Immature natural killer cell (primary cell): ENCODE data around the gene SP110. TPM values are rescaled to one million over a fixed set of nuclear protein-coding genes. Genes with fewer than 3 reads are reported as not detected.

Source experiments
- DNase-seq, 3 donors: peaks; one replicate each; pipeline ENCODE4 v3.0.0; 2022; ENCODE audit warnings: mixed read lengths in 1 of 3
- H3K27ac Mint-ChIP-seq, 6 donors: one replicate each; pipeline ENCODE4 v1.8.0; 2020; ENCODE audit warnings: mixed read lengths in 6 of 6, mild to moderate bottlenecking in 5 of 6, inconsistent platforms in 4 of 6, moderate library complexity in 3 of 6
- H3K27me3 Mint-ChIP-seq, 3 donors: one replicate each; pipeline ENCODE4 v1.8.0; 2020 to 2021; ENCODE audit warnings: low read depth in 3 of 3, mild to moderate bottlenecking in 3 of 3, mixed read lengths in 3 of 3, moderate library complexity in 3 of 3, inconsistent platforms in 1 of 3
- H3K36me3 Mint-ChIP-seq, 3 donors: one replicate each; pipeline ENCODE4 v1.8.0; 2020; ENCODE audit warnings: mixed read lengths in 3 of 3, inconsistent platforms in 2 of 3, mild to moderate bottlenecking in 2 of 3
- H3K4me1 Mint-ChIP-seq, 2 donors: one replicate each; pipeline ENCODE4 v1.8.0; 2020; ENCODE audit warnings: inconsistent platforms in 2 of 2, mild to moderate bottlenecking in 2 of 2, mixed read lengths in 2 of 2, moderate library complexity in 1 of 2
- H3K4me3 Mint-ChIP-seq, 5 donors: one replicate each; pipeline ENCODE4 v1.8.0; 2020; ENCODE audit warnings: mild to moderate bottlenecking in 5 of 5, mixed read lengths in 5 of 5, inconsistent platforms in 3 of 5, moderate library complexity in 3 of 5
- H3K9me3 Mint-ChIP-seq, 6 donors: one replicate each; pipeline ENCODE4 v1.8.0; 2020; ENCODE audit warnings: mild to moderate bottlenecking in 6 of 6, mixed read lengths in 6 of 6, inconsistent platforms in 4 of 6, moderate library complexity in 3 of 6
- polyA plus RNA-seq, 3 donors: library from polyadenylated mRNA; unstranded; fragments of 300-500 nt; fragmentation: Illumina TruSeq; gene quantifications; one replicate each; pipeline ENCODE4 v1.2.3, GENCODE V29; 2021

SP110 gene
- polyA plus RNA-seq, 3 donors from 2014 or later = 49.0 to 97.9 (median 60.5) TPM

DNA sequence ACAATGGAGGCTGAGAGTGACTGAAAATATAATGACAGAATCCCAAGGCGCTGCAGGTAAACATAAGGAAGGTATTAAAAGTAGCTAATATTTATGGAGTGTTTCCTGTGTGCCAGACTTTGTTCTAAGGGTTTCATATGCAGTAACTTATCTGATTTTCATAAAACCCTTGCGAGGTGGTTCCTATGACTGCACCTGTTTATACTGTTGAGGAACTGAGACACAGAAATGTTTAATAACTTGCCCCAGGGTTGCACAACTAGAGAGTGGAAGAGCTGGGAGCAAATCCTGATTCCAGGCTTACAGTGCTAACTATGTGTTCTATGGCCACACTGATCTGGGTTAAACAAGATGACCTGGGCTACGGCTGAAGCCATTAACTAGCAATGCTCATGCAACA, 2.4 kb downstream of the SP110 start:
- H3K4me1 Mint-ChIP-seq = peaks cover 48 to 62% of the 10 kb centered on the region in 2 donors
- H3K36me3 Mint-ChIP-seq = peaks cover 22 to 41% (median 37%) of the 10 kb centered on the region in 3 donors
- peak overlapping the region; percentile 96 to 99 (median 98) for H3K4me3 Mint-ChIP-seq
- peaks cover 0 to 6% (median 1%) of the 10 kb centered on the region in 3 donors for H3K27me3 Mint-ChIP-seq
- H3K9me3 Mint-ChIP-seq = no peaks in the 10 kb centered on the region
- peak overlapping the region in 3 of 6 donors; percentile 35 to 97 (median 74) for H3K27ac Mint-ChIP-seq
- no peak for DNase-seq

DNA sequence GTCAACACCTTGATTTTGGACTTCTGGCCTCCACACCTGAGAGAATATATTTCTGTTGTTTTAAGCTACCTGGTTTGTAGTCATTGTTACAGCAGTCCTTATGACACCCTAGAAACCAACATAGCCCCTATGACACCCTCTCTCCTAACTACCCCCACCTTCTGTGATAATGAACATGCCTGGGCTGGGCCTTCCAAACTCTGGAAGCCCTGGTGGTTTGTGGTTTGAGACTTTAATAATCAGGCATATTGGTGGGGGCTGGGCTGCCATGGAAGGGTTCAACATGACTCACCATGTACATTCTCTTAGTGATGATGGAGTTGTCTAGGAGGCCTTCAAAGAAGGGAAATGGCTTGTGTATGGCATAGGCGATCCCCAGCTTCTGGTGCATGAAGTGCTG, 3.3 kb downstream of the SP110 start:
- peaks cover 28 to 48% (median 42%) of the 10 kb centered on the region in 3 donors for H3K36me3 Mint-ChIP-seq
- DNase-seq = no peak
- peak overlapping the region in 1 of 6 donors; percentile 32 for H3K27ac Mint-ChIP-seq
- H3K4me1 Mint-ChIP-seq = peaks cover 48 to 62% of the 10 kb centered on the region in 2 donors
- no peaks in the 10 kb centered on the region for H3K9me3 Mint-ChIP-seq
- H3K4me3 Mint-ChIP-seq = no peak overlapping the region
- H3K27me3 Mint-ChIP-seq = peaks cover 0 to 6% (median 1%) of the 10 kb centered on the region in 3 donors

- Mint-ChIP-seq H3K4me3 (no peak overlapping the region), H3K27me3 (peaks cover 0 to 4% (median 0%) of the 10 kb centered on the region in 3 donors), H3K27ac (no peak overlapping the region), H3K4me1 (peaks cover 2 to 15% of the 10 kb centered on the region in 2 donors), H3K36me3 (peaks cover 30 to 52% (median 50%) of the 10 kb centered on the region in 3 donors), H3K9me3 (no peaks in the 10 kb centered on the region)
- no peak for DNase-seq
These were observed 10.2 kb downstream of the SP110 start for GRCh38 chr2:230209422-230210051.

DNA sequence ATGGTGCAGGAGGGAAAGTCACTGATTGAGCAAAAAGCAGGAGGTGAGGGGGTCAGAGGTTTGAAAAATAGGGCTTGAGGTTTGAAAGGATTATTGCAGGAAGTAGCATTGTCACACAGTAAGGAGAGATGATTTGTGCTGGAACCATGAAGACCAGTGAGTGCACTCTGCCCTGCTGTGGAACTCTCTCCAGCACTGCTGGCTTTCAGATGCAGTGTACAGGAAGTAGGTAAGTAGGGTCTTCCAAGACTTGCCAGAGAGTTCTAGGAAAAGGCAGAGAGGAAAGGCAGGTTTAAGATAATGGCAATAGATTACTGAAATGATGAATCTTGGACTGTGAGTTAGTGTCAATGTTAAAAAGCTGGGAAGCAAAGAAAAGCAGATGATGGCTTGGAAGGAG, 11.2 kb downstream of the SP110 start:
- Mint-ChIP-seq H3K9me3 (no peaks in the 10 kb centered on the region), H3K27me3 (peaks cover 0 to 4% (median 0%) of the 10 kb centered on the region in 3 donors)
- no peak for DNase-seq

DNA sequence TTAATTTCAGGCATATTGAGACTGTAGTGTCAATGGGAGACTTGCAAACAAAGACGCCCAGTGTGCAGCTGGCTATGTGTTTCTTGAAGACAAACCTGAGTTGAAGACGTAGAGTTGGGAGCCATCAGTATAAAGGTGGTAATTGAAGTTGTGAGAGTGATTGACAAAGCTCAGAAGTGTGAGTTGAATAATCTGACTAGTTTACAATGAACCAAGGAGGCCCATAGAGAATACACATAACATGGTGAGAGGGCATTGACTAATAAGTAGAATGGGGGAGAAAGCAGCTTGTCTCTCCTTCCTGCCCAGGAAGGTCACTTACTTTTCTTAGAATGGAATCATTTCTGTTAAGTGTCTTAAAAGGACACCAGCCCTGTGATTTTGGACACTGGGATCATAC, 14.1 kb downstream of the SP110 start:
- no peak overlapping the region for H3K4me3 Mint-ChIP-seq
- no peaks in the 10 kb centered on the region for H3K9me3 Mint-ChIP-seq
- H3K36me3 Mint-ChIP-seq = peaks cover 27 to 41% (median 34%) of the 10 kb centered on the region in 3 donors
- peaks cover 0 to 4% (median 0%) of the 10 kb centered on the region in 3 donors for H3K27me3 Mint-ChIP-seq
- H3K27ac Mint-ChIP-seq = peak overlapping the region in 1 of 6 donors; percentile 1
- peaks cover 0 to 6% of the 10 kb centered on the region in 2 donors for H3K4me1 Mint-ChIP-seq
- DNase-seq = no peak

More for the DNA sequence above, 11.2 kb downstream of the SP110 start:
- peaks cover 0 to 10% of the 10 kb centered on the region in 2 donors for H3K4me1 Mint-ChIP-seq
- no peak overlapping the region for H3K27ac Mint-ChIP-seq
- peaks cover 26 to 45% (median 43%) of the 10 kb centered on the region in 3 donors for H3K36me3 Mint-ChIP-seq
- no peak overlapping the region for H3K4me3 Mint-ChIP-seq

DNA sequence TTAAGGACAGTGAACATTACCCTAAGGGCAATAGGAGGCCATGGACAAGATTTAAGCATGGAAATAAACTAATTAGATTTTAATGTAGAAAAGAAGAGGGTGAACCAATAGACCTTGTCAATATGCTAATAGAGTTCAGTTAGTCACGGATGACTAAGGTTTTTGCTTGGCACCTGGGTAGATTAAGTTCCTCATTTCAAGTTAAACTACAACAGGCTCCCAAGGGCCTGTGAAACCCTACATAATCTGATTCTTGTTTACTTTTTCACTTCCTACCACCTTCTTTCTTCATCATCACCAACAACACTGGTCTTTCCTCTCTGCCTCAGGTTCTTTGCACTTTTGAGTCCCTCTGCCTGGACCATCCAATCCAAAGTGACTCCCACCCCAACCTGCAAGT, 14.8 kb downstream of the SP110 start:
- no peak for DNase-seq
- peaks cover 34 to 47% (median 39%) of the 10 kb centered on the region in 3 donors for H3K36me3 Mint-ChIP-seq
- no peaks in the 10 kb centered on the region for H3K9me3 Mint-ChIP-seq
- no peak overlapping the region for H3K4me3 Mint-ChIP-seq
- H3K27ac Mint-ChIP-seq = peak overlapping the region in 4 of 6 donors; percentile 14 to 33 (median 27)
- peaks cover 0 to 4% (median 0%) of the 10 kb centered on the region in 3 donors for H3K27me3 Mint-ChIP-seq
- peaks cover 0 to 6% of the 10 kb centered on the region in 2 donors for H3K4me1 Mint-ChIP-seq

DNA sequence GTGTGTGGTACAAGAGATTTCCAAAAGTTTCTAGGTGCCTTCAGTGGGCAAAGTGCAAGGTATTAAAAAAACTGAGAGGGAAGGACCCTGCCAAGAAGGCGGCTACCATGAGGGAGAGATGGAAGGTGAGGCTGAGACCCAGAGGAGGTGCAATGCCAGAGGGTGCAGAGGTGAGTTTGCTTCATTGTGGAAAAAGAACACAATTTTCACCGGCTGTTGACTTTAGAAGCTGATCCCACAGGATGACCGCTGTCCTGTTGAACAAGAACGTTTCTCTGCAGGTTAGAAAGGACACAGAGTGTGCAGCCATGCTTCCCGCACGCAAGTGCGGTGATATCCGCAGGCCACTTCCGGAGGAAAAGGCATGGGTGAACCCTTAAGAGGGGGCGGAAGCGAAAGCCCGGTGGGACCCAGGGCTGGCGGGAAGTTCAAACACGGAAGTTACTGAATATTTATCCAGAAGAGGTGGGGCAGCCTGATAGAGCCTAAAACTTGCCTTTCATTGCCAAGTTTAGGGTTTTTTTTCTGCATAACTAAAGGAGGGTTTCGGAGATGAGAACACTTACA, 16.6 kb downstream of the SP110 start:
- H3K4me3 Mint-ChIP-seq = no peak overlapping the region
- H3K36me3 Mint-ChIP-seq = peaks cover 36 to 58% (median 49%) of the 10 kb centered on the region in 3 donors

GRCh38 chr2:230202430-230203109, 17.2 kb downstream of the SP110 start:
- no peak overlapping the region for H3K4me3 Mint-ChIP-seq
- H3K4me1 Mint-ChIP-seq = peaks cover 0 to 6% of the 10 kb centered on the region in 2 donors
- peaks cover 41 to 64% (median 54%) of the 10 kb centered on the region in 3 donors for H3K36me3 Mint-ChIP-seq
- peak overlapping the region in 4 of 6 donors; percentile 3 to 35 (median 12) for H3K27ac Mint-ChIP-seq
- DNase-seq = no peak
- no peaks in the 10 kb centered on the region for H3K9me3 Mint-ChIP-seq
- peaks cover 0 to 4% (median 2%) of the 10 kb centered on the region in 3 donors for H3K27me3 Mint-ChIP-seq

More for the DNA sequence above, 16.6 kb downstream of the SP110 start:
- peaks cover 0 to 4% (median 2%) of the 10 kb centered on the region in 3 donors for H3K27me3 Mint-ChIP-seq
- DNase-seq = no peak
- H3K9me3 Mint-ChIP-seq = no peaks in the 10 kb centered on the region
- H3K27ac Mint-ChIP-seq = peak overlapping the region in 2 of 6 donors; percentile 3 to 7
- peaks cover 0 to 6% of the 10 kb centered on the region in 2 donors for H3K4me1 Mint-ChIP-seq

GRCh38 chr2:230184727-230185578, 34.8 kb downstream of the SP110 start:
- Mint-ChIP-seq H3K4me3 (no peak overlapping the region), H3K27me3 (peaks cover 0 to 2% (median 0%) of the 10 kb centered on the region in 3 donors), H3K4me1 (peaks cover 0 to 13% of the 10 kb centered on the region in 2 donors), H3K27ac (peak overlapping the region in 3 of 6 donors; percentile 1 to 61 (median 56)), H3K36me3 (peaks cover 33 to 71% (median 58%) of the 10 kb centered on the region in 3 donors), H3K9me3 (peaks cover 0 to 2% (median 0%) of the 10 kb centered on the region in 6 donors)
- no peak for DNase-seq

GRCh38 chr2:230181195-230181594, 38.6 kb downstream of the SP110 start:
- Mint-ChIP-seq H3K27me3 (peaks cover 0 to 2% (median 0%) of the 10 kb centered on the region in 3 donors), H3K36me3 (peaks cover 56 to 80% (median 61%) of the 10 kb centered on the region in 3 donors), H3K9me3 (peaks cover 0 to under 1% (median 0%) of the 10 kb centered on the region in 6 donors), H3K4me1 (peaks cover 0 to 7% of the 10 kb centered on the region in 2 donors), H3K4me3 (no peak overlapping the region), H3K27ac (no peak overlapping the region)
- no peak for DNase-seq

GRCh38 chr2:230179907-230180306, 39.9 kb downstream of the SP110 start:
- DNase-seq = no peak
- Mint-ChIP-seq H3K27me3 (no peaks in the 10 kb centered on the region), H3K27ac (peak overlapping the region in 1 of 6 donors; percentile 13), H3K9me3 (no peaks in the 10 kb centered on the region), H3K36me3 (peaks cover 58 to 80% (median 63%) of the 10 kb centered on the region in 3 donors), H3K4me3 (no peak overlapping the region), H3K4me1 (no peaks in the 10 kb centered on the region)

DNA sequence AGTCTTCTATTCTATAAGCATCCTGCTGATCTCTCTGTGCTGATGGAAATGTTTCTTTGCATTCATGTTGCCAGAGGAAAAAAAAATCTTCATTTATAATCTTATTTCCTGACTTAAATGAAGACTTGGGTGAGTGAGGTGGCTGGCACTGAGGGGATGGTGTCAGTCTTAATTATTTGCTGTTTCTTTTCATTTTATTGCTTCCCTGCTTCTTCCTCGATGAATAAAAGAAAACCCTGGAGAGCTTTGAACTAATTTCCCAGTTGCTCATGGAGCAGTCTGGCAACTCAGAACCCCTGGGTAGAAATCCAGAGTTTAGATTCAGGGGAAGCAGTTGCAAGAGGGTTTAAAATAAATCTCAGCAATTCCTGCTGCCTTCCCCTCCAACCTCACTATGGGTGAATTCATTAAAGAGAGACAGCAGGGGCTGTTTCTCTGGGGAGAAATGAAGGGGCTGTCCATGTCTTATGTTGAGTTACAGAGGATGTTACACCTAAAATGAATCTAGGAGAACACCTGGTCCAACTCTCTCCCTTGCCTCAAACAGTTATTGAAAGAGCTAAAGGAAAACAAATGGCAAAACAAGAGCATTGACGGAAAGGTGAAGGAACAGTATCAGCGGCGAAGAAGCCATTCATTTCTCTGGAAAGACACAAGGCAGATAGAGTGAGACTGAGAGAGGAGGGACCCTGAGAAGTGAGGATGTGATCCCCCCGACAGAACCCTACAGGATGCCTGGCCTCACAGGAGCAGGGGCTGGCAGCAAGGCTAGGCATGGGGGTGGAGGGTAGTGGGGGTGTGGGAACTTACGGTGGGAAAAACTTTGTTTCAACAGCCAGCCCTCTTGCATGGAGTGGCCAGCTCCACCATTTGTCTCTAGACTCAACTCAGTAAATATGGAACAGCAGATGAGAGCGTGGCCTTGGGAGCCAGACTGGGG, 41.0 kb downstream of the SP110 start:
- Mint-ChIP-seq H3K27ac (peak overlapping the region in 2 of 6 donors; percentile 20 to 25), H3K4me1 (no peaks in the 10 kb centered on the region), H3K27me3 (no peaks in the 10 kb centered on the region), H3K4me3 (no peak overlapping the region), H3K36me3 (peaks cover 57 to 79% (median 61%) of the 10 kb centered on the region in 3 donors), H3K9me3 (no peaks in the 10 kb centered on the region)
- DNase-seq = no peak
